Activated CD8-positive, alpha-beta memory T cell treated with anti-CD3 and anti-CD28 coated beads, Interleukin-2, amount 50 U/mL, for 48 hours (primary cell): Measurements from ENCODE around the gene CFB.
"Not testable (repeated sequence)": the region's sequence is repeated elsewhere in the genome, so short reads cannot be mapped to it uniquely, and the experiment has no call there.

ENCODE experiments used
- DNase-seq: peaks from one replicate; pipeline ENCODE4 v3.0.0-alpha.2; 2020

Gene CFB

DNA sequence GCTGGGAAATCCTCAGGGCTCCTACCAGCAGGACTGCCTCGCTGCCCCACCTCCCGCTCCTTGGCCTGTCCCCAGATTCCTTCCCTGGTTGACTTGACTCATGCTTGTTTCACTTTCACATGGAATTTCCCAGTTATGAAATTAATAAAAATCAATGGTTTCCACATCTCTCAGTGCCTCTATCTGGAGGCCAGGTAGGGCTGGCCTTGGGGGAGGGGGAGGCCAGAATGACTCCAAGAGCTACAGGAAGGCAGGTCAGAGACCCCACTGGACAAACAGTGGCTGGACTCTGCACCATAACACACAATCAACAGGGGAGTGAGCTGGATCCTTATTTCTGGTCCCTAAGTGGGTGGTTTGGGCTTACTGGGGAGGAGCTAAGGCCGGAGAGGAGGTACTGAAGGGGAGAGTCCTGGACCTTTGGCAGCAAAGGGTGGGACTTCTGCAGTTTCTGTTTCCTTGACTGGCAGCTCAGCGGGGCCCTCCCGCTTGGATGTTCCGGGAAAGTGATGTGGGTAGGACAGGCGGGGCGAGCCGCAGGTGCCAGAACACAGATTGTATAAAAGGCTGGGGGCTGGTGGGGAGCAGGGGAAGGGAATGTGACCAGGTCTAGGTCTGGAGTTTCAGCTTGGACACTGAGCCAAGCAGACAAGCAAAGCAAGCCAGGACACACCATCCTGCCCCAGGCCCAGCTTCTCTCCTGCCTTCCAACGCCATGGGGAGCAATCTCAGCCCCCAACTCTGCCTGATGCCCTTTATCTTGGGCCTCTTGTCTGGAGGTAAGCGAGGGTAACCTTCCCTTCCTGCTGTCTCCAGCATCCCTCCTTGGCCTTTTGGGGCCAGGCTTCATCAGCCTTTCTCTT is at the start of gene CFB:
TSS of gene CFB (plus strand) at position 589 of the 863 bp plus-strand sequence. CDS start at position 716, 127 bp downstream.
- no peak for DNase-seq

- DNase-seq, result no peak
Observed at GRCh38 chr6:31896493-31896855, 49.4 kb upstream of the CFB start.

DNA sequence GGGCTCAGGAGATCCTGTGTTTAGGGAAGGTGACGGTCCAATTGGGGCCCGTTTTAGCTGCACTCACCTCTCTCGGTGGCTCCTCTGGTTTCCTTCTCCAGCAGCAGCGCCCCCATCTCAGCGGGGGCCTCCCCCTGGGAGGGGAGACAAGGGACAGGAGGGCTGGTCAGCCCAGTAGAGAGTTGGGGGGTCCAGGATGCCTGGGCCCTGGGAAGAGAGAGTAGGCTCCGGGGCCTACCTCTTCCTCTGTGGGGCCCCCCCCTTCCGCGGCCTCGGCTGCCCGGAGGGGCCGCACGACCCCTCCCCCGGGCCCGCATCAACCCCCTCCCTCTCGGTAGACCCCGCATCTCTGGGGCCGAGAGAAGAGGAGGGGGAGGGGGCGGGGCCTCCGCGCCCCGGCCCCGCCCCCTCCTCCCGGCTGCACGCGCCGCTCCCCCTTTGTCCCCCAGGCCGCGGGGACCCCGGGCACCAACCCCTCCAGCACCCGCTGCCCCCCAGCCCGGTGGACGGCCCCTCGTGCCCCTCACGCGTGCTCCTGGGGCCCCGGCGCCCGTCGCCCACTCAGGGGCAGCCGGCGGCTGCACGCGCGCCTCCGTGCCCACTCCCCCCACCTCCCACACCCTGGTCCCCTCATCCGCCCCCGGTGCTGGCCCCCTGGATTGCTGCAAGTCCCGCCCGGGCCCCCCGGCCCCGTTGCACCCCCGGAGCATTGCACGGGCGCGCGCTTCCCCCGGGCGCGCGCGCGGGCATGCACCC is 48.9 kb upstream of the CFB start:
- no peak for DNase-seq

- peak; percentile 92 for DNase-seq
Observed at GRCh38 chr6:31897612-31898382, 48.1 kb upstream of the CFB start, which contains the start of gene EHMT2. TSS of gene EHMT2 (minus strand) at chr6:31897698. CDS start at chr6:31897677, 21 bp downstream.

DNA sequence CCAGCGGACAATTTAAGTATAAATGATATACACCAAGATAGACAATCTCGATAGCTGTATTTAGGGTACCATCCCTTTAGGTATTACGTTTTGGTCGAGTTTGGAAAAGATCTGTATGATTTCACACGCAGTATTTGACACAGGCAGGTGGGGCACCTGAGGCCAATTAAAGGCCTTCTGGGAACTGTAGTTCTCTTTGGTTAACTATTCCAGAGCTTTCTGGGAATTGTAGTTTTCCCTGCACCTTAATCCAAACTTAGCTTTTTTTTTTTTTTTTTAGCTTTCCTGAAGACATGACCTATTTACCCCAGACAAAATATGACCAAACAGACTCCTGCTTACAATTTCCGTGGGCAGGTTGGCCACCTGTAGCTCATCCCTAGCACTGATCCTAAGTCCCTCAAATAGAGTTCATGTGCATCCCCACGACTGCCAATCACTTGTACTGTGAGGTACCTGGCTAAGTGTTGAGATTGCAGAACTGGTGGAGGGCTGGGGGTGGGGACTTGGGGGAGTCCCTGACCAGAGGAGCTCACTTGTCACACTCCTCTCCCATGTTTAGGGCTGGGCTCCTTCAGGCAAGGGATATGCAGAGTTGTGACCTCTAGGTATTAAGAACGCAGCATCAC is 47.4 kb upstream of the CFB start:
- no peak for DNase-seq

DNA sequence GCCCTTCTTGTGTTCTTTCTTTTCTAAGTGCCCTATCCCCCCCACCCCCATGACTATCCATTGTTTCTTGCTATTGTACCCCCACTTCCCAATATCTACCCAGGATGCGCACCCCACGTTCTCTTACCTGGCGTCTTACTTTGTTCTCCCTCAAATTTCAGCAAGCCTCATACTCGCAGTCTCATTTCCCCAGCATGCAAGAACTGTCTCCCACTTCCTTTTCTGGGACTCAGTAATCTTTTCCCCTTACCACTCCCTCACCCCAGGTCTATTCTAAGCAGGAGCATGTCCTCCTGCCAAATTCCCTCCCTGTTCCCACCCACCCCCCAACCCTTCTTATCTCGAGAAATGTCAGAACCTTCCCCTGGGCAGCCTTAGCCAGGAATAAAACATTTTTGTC is 46.7 kb upstream of the CFB start:
- no peak for DNase-seq

DNA sequence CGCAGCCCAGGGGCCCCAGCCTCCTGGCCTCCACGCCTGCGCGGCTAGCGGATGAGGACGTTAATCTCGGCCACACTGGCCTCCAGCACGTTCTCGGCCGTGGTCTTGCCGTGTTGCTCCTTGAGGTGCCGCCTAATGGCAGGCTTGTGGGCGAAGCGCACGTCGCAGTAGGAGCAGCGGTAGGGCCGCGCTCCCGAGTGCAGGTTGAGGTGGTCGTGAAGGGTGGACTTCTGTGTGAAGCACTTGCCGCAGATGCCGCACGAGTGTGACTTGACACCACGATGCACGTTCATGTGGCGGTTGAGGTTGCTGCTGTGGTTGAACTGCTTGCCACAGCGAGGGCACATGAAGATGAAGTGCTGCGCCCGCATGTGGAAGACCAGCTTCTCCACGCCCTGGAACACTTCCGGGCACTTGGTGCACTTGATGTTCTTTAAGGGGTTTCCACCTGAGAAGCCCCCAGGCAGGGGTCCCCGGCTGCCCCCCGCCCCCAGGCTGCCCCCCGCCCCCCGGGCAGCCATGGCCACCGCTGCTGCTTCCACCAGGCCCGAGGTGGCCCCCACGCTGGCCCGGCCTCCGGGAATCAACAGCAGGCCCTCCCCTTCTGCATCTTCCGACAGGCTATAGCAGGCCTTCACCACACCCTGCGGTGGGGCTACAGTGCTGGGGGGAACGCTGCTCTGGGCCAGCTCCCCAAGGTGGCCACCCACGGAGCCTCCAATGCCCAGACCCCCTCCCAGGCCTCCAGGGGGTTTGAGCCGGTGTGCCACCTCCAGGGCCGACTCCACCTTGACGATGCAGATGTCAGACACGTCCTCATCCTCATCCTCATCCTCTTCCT is 45.8 kb upstream of the CFB start:
- DNase-seq, result no peak

GRCh38 chr6:31900917-31901414 is 44.9 kb upstream of the CFB start:
- DNase-seq, result no peak

- no peak for DNase-seq
Observed at GRCh38 chr6:31901415-31901952, 44.4 kb upstream of the CFB start.

DNA sequence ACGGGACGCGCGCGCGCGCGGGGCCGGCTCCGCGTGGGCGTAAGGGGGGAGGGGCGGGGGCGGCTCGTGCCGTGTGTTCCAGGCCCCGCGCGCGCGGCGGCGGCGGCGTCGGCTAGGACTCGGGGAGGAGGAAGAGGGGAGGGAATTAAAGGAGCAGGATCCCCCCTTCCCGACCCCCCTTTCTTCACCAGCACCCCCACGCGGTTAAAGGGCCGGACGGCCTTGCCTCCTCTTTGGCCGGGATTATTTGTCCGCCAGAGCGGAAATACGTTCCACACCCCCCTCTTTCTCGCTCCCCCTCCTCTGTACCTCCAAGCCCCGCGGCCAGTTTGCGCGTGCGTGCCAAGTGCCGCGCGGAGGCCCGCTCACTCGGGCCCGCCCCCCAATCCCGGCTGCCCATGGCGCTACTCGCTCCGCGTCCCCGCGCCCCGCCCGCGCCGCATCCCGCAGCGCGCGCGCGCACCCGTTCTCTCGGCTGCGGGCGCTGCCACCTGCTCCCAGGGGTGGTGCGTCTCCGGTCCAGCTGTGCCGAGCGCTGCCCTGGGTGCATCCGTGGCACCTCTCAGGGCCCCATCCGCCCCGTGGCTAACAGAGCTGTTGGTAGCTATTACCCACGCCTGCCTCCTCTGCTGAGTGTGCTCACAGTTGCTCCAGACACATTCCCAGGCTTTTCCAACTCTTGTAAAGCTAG is 43.8 kb upstream of the CFB start, which contains the start of gene ZBTB12:
TSS of gene ZBTB12 (minus strand) at position 134 of the 691 bp plus-strand sequence. CDS start 781 bp downstream, outside the sequence.
- peak; percentile 90 for DNase-seq

- no peak for DNase-seq
Observed at GRCh38 chr6:31903957-31904356, 41.9 kb upstream of the CFB start.

GRCh38 chr6:31905041-31905440 is 40.9 kb upstream of the CFB start:
- DNase-seq, result no peak

- DNase-seq, result no peak
Observed at GRCh38 chr6:31906122-31906521, 39.8 kb upstream of the CFB start.

GRCh38 chr6:31906727-31907126 is 39.2 kb upstream of the CFB start:
- DNase-seq, result not testable (repeated sequence)

- no peak for DNase-seq
Observed at GRCh38 chr6:31907158-31907813, 38.6 kb upstream of the CFB start.

DNA sequence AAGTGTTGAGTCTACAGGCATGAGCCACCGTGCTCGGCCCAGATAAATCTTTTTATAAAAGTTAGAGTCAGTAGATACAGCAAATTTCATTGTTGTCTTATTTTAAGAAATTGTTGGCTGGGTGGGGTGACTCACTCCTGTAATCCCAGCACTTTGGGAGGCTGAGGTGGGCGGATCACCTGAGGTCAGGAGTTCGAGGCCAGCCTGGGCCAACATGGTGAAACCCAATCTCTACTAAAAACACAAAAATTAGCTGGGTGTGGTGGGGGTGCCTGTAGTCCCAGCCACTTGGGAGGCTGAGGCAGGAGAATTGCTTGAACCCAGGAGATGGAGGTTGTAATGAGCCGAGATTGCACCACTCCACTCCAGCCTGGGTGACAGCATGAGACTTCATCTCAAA is 37.6 kb upstream of the CFB start:
- not testable (repeated sequence) for DNase-seq

DNA sequence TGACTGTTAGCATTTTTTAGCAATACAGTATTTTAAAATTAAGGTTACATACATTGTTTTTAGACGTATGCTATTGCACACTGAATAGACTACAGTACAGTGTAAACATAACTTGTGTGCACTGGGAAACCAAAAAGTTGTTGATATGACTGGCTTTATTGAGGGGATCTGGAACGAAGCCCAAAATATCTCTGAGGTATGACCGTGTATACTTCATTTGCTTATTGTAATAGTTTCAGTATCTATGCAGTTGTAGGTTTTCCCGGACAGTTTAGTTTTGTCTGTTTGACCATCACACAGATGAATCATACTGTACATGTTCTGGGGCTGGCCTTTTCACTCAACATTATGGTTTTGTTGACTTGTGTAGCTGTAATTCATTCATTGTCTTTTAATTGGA is 37.1 kb upstream of the CFB start:
- no peak for DNase-seq

DNA sequence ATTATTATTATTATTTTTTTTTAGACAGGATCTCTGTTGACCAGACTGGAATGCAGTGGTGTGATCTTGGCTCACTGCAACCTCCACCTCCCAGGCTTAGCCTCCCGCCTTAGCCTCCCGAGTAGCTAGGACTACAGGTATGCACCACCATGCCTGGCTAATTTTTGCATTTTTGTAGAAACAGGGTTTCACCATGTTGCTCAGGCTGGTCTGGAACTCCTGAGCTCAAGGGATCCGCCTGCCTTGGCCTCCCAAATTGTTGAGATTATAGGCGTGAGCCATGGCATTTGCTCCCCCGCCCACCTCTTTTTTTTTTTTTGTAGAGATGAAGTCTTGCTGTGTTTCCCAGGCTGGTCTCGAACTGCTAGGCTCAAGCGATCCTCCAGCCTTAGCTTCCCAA is 36.6 kb upstream of the CFB start:
- not testable (repeated sequence) for DNase-seq

GRCh38 chr6:31911826-31912585 is 33.9 kb upstream of the CFB start:
- DNase-seq, result no peak
